Smooth muscle cell (in vitro differentiated cells): Measurements from ENCODE around the gene CHP1. TPM values are rescaled to one million over a fixed set of nuclear protein-coding genes. Genes with fewer than 3 reads are reported as not detected.

Experiments
- DNase-seq: peaks from one replicate; lab custom pipeline; 2025; ENCODE audit not compliant: unreplicated experiment; lab: John Stamatoyannopoulos, UW
- H2AFZ ChIP-seq: fragments of 200-600 bp; sonication (generic); 2 replicates; pipeline ENCODE4 v1.6.0; 2016; ENCODE audit warnings: antibody characterized with exemption, low read depth, mild to moderate bottlenecking
- H3F3A ChIP-seq: fragments of 200-600 bp; sonication (generic); 2 replicates; pipeline ENCODE4 v1.6.0; 2017; ENCODE audit warnings: antibody characterized with exemption, low read depth
- H3K27ac ChIP-seq: fragments of 200-600 bp; sonication (generic); 2 replicates; pipeline ENCODE4 v1.5.1; 2016; ENCODE audit warnings: low read depth, mild to moderate bottlenecking
- H3K27me3 ChIP-seq: fragments of 200-600 bp; sonication (generic); 2 replicates; pipeline ENCODE4 v1.6.1; 2016; ENCODE audit warnings: low read depth, mild to moderate bottlenecking
- H3K36me3 ChIP-seq: fragments of 200-600 bp; sonication (generic); 2 replicates; pipeline ENCODE4 v1.5.1; 2016; ENCODE audit warnings: low read depth
- H3K4me1 ChIP-seq: fragments of 200-600 bp; sonication (generic); 2 replicates; pipeline ENCODE4 v1.5.1; 2016; ENCODE audit warnings: low read depth
- H3K4me2 ChIP-seq: fragments of 200-600 bp; sonication (generic); 2 replicates; pipeline ENCODE4 v1.6.0; 2016; ENCODE audit warnings: mild to moderate bottlenecking
- H3K4me3 ChIP-seq: fragments of 200-600 bp; sonication (generic); 2 replicates; pipeline ENCODE4 v1.5.1; 2016; ENCODE audit warnings: mild to moderate bottlenecking
- H3K79me2 ChIP-seq: fragments of 200-600 bp; sonication (generic); 2 replicates; pipeline ENCODE4 v1.6.0; 2016; ENCODE audit warnings: low read depth, mild to moderate bottlenecking
- H3K9ac ChIP-seq: fragments of 200-600 bp; sonication (generic); 2 replicates; pipeline ENCODE4 v1.6.0; 2016; ENCODE audit warnings: low read depth
- H3K9me3 ChIP-seq: fragments of 200-600 bp; sonication (generic); replicated peaks from 2 replicates; pipeline ENCODE4 v1.5.1; 2016; ENCODE audit warnings: low read depth
- H4K20me1 ChIP-seq: fragments of 200-600 bp; sonication (generic); 2 replicates; pipeline ENCODE4 v1.6.0; 2016; ENCODE audit warnings: low read depth
- WGBS: methylation state at CpG from one replicate; pipeline ENCODE4 v1.1.7; 2016; ENCODE audit warnings: low lambda C conversion rate; 5-methylcytosine and 5-hydroxymethylcytosine counted together
- polyA plus RNA-seq: library from polyadenylated mRNA; unstranded; fragments of >200 nt; fragmentation: Nextera tagmentation; extraction: Ambion mirVana; gene quantifications from 2 replicates; pipeline ENCODE4 v1.2.1, GENCODE V29; 2016
- total RNA-seq: library from RNA; depleted of rRNA; stranded (reverse); fragments of >200 nt; gene quantifications from 2 replicates; pipeline ENCODE4 v1.2.3, GENCODE V29; 2014
- TF ChIP-seq, protein P1 (sequence below): fragments of 200-600 bp; sonication (generic); IDR thresholded peaks from 2 replicates; pipeline ENCODE4 v1.5.1; 2017; ENCODE audit warnings: borderline replicate concordance, mild to moderate bottlenecking, antibody characterized with exemption; ENCODE audit not compliant: insufficient read depth, poor library complexity, severe bottlenecking

The CHP1 gene
- total and polyA plus RNA-seq, 2 experiments from 2014 or later = 22.1 to 142 TPM

- peak overlapping the region; percentile 80 for H3K27ac ChIP-seq
- H3K4me2 ChIP-seq = no peak overlapping the region
- no peaks in the 10 kb centered on the region for H3K4me1 ChIP-seq
- no peaks in the 10 kb centered on the region for H3K9me3 ChIP-seq
- no peak overlapping the region for H3K9ac ChIP-seq
- WGBS = 81% methylated on average over 5 of the region's 5 CpGs
- no peaks in the 10 kb centered on the region for H3K27me3 ChIP-seq
- H3K79me2 ChIP-seq = no peaks in the 10 kb centered on the region
- H4K20me1 ChIP-seq = no peaks in the 10 kb centered on the region
- no peak overlapping the region for H3K4me3 ChIP-seq
- no peak for DNase-seq
- no peaks in the 10 kb centered on the region for H3F3A ChIP-seq
- no peak overlapping the region for H2AFZ ChIP-seq
- TF ChIP-seq, protein P1, sequence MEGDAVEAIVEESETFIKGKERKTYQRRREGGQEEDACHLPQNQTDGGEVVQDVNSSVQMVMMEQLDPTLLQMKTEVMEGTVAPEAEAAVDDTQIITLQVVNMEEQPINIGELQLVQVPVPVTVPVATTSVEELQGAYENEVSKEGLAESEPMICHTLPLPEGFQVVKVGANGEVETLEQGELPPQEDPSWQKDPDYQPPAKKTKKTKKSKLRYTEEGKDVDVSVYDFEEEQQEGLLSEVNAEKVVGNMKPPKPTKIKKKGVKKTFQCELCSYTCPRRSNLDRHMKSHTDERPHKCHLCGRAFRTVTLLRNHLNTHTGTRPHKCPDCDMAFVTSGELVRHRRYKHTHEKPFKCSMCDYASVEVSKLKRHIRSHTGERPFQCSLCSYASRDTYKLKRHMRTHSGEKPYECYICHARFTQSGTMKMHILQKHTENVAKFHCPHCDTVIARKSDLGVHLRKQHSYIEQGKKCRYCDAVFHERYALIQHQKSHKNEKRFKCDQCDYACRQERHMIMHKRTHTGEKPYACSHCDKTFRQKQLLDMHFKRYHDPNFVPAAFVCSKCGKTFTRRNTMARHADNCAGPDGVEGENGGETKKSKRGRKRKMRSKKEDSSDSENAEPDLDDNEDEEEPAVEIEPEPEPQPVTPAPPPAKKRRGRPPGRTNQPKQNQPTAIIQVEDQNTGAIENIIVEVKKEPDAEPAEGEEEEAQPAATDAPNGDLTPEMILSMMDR = no peak
- no peaks in the 10 kb centered on the region for H3K36me3 ChIP-seq
Observed at GRCh38 chr15:41207687-41208448, 23.2 kb upstream of the CHP1 start.

DNA sequence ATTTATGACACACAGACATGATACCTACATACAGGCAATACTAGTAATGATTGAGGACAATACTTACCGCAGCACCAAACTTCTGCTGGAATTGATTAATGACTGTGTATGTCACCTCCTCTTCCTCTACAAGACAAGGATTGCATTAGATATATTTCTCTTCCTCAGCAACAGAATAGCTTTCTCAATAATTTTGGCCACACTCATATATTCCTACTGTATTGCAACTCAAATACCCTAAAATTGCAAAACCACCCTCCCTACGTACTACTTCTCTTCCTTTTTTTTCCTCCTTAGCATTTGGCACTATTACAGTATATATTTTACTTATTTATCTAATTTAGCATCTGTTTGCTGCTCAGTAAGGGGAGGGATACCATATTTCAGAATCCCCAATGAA, 15.4 kb upstream of the CHP1 start:
- no peaks in the 10 kb centered on the region for H3K4me1 ChIP-seq
- 91% methylated on average over 2 of the region's 2 CpGs for WGBS
- H3K27me3 ChIP-seq = no peaks in the 10 kb centered on the region
- no peak overlapping the region for H3K4me3 ChIP-seq
- no peaks in the 10 kb centered on the region for H3K9me3 ChIP-seq
- H3F3A ChIP-seq = no peaks in the 10 kb centered on the region
- H3K36me3 ChIP-seq = no peaks in the 10 kb centered on the region
- H4K20me1 ChIP-seq = no peaks in the 10 kb centered on the region
- DNase-seq = no peak
- H3K27ac ChIP-seq = no peak overlapping the region
- H3K4me2 ChIP-seq = no peak overlapping the region
- no peak overlapping the region for H2AFZ ChIP-seq
- no peaks in the 10 kb centered on the region for H3K79me2 ChIP-seq
- H3K9ac ChIP-seq = no peak overlapping the region
- TF ChIP-seq, protein P1 = no peak

DNA sequence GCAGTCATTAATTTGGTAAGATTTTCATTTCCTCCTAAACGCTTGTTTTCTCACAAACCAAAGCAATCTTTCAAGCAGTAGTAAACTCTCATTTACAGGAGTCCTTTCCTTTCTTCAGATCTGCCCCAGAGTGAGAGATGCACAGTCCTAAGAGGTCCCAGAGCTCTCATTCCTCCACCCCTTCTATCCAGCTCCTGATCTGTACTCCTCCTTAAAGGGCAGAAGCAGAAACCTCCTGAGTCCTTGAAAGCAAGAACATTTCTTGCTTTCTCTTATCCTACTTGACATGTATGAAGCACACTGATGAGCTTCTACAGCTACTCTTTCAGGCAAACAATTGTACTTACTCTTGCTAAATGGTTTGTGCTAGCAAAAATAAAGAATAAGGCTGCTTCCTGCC, 12.2 kb upstream of the CHP1 start:
- Histone ChIP-seq H3F3A (no peaks in the 10 kb centered on the region), H4K20me1 (no peaks in the 10 kb centered on the region), H3K27me3 (no peaks in the 10 kb centered on the region), H3K4me1 (no peaks in the 10 kb centered on the region), H3K4me2 (no peak overlapping the region), H3K4me3 (no peak overlapping the region), H3K9ac (no peak overlapping the region), H3K36me3 (no peaks in the 10 kb centered on the region), H3K27ac (no peak overlapping the region), H2AFZ (no peak overlapping the region), H3K9me3 (no peaks in the 10 kb centered on the region), H3K79me2 (no peaks in the 10 kb centered on the region)
- no peak for DNase-seq
- WGBS = 67% methylated on average over 1 of the region's 1 CpG
- TF ChIP-seq, protein P1 = no peak

- H3K4me3 ChIP-seq = no peak overlapping the region
- WGBS = 68% methylated on average over 3 of the region's 3 CpGs
- no peaks in the 10 kb centered on the region for H4K20me1 ChIP-seq
- H3K9ac ChIP-seq = no peak overlapping the region
- no peaks in the 10 kb centered on the region for H3K79me2 ChIP-seq
- H3K9me3 ChIP-seq = no peaks in the 10 kb centered on the region
- no peaks in the 10 kb centered on the region for H3K4me1 ChIP-seq
- H3K27me3 ChIP-seq = no peaks in the 10 kb centered on the region
- no peak overlapping the region for H3K4me2 ChIP-seq
- H3K36me3 ChIP-seq = no peaks in the 10 kb centered on the region
- no peak for DNase-seq
- TF ChIP-seq, protein P1 = no peak
- H3K27ac ChIP-seq = no peak overlapping the region
- H3F3A ChIP-seq = no peaks in the 10 kb centered on the region
- no peak overlapping the region for H2AFZ ChIP-seq
Observed at GRCh38 chr15:41219381-41219780, 11.7 kb upstream of the CHP1 start.
